Lower leg skin (tissue), 3 donors: Measurements from ENCODE around the gene SATB1.

ENCODE experiments used
- POLR2A ChIP-seq, 2 donors: fragments of 450-650 bp; IDR thresholded peaks; one replicate each; pipeline ENCODE4 v1.6.1; 2016 to 2017; ENCODE audit warnings: antibody characterized with exemption in 2 of 2, mild to moderate bottlenecking in 1 of 2, moderate library complexity in 1 of 2
- TF ChIP-seq, protein P1 (sequence below), 3 donors: fragments of 450-650 bp; IDR thresholded peaks; one replicate each; pipeline ENCODE4 v1.5.1; 2016; ENCODE audit warnings: antibody characterized with exemption in 3 of 3, mild to moderate bottlenecking in 3 of 3, moderate library complexity in 2 of 3

DNA sequence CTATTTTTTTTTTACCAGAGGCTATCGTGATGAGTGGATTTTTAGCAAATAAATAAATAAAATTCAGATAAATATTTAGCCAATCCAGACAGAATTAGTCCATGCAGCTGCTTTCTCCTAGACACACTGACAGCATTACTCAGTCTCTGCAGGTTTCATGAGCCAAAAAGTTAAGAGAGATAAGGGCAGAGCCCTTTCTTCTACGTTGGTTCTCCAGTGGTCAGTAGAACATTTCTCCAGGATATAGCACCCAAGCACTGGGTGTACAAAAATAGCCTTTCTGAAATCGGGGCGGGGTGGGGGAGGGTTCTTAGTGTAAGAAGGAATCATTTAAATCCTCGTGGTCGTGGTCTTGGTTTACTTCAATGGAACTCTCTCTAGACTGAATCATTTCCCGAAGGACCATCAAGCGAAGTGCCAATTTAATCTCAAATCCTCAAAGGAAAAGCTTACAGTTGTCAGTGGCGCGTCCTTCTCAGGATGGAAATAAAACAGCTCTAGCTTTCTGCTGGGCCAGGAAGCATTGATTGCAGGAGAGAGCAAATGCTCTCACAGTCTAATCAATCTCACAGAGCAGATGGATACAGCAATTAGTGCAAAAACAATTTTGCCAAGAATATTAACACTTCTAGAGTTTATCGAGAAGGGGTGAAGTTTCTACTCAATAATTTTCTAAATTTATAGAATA is 86.2 kb downstream of the SATB1 start:
- TF ChIP-seq, protein P1, sequence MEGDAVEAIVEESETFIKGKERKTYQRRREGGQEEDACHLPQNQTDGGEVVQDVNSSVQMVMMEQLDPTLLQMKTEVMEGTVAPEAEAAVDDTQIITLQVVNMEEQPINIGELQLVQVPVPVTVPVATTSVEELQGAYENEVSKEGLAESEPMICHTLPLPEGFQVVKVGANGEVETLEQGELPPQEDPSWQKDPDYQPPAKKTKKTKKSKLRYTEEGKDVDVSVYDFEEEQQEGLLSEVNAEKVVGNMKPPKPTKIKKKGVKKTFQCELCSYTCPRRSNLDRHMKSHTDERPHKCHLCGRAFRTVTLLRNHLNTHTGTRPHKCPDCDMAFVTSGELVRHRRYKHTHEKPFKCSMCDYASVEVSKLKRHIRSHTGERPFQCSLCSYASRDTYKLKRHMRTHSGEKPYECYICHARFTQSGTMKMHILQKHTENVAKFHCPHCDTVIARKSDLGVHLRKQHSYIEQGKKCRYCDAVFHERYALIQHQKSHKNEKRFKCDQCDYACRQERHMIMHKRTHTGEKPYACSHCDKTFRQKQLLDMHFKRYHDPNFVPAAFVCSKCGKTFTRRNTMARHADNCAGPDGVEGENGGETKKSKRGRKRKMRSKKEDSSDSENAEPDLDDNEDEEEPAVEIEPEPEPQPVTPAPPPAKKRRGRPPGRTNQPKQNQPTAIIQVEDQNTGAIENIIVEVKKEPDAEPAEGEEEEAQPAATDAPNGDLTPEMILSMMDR (IDR thresholded peaks at IDR 0.05): no peak
- TF ChIP-seq POLR2A (IDR thresholded peaks at IDR 0.05): no peak
